Measurements from ENCODE around the gene PRICKLE2. TPM values are rescaled to one million over a fixed set of nuclear protein-coding genes. Genes with fewer than 3 reads are reported as not detected.

Gene PRICKLE2
- total and polyA plus RNA-seq, 2 donors (not counting 3 experiments of a cell fraction or from before 2014, with no cell fraction given): 3.0 to 7.1 TPM

DNA sequence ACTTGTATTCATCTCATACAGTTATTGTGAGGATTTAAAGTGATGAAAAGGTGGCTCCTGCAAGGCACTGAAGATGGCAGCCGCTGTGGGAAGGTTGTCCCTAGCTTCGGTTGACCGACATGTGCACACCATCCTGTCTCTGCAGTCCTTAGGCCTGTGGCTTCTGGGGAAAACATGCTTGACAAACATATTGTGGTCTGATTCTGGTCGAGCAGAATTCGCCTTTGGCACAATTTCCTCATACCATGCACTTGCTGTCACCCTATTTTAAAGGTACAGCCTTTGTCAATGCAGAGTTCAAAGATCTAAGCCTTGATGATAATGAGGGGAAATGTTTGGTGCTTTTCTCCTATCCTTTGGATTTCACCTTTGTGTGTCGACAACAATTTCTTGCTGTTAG, 50.9 kb downstream of the PRICKLE2 start:
- H3K9me3 ChIP-seq (replicated peaks; ENCODE audit: control insufficient read depth, insufficient read depth, low read length): no peaks in the 10 kb centered on the region
- no peak overlapping the region for H3K9ac ChIP-seq (replicated peaks; ENCODE audit: extremely low read depth, insufficient read depth, low read length)
- no peaks in the 10 kb centered on the region for H3K27me3 ChIP-seq (ENCODE audit: control insufficient read depth in 2 of 2, insufficient read depth in 2 of 2, low read length in 2 of 2)
- POLR2A ChIA-PET: no interaction called here
- no peak overlapping the region for H3K4me3 ChIP-seq (replicated peaks in 1 of 3; ENCODE audit: insufficient read depth in 1 of 3, low read depth in 1 of 3, low read length in 3 of 3)
- CTCF ChIA-PET: interaction anchor here (1.9 kb wide), 1 partner anchor 13 kb away, joined by 8 read pairs; no protein-coding TSS in a partner anchor
- H2AFZ ChIP-seq (ENCODE audit: low read depth, low read length): no peak overlapping the region
- intact Hi-C loops (cut with micrococcal nuclease) (no loop called here), dilution Hi-C loops (cut with MboI; ENCODE audit: extremely low pct_ligation_motif_present, low sequenced_read_pairs) (no loop called here)
- H3K27ac ChIP-seq (ENCODE audit: insufficient read depth, low read depth, low read length): no peak overlapping the region
- BruUV-seq (replicated peaks): no TSS peak
- no peak overlapping the region for H3K4me2 ChIP-seq (ENCODE audit: insufficient read depth, low read length)
- DNase-seq (ENCODE audit: low read depth, low spot score) (no peak), FAIRE-seq (no peak)
- H3K79me2 ChIP-seq (ENCODE audit: control insufficient read depth, insufficient read depth, low read length): no peaks in the 10 kb centered on the region
- no peak for TF ChIP-seq EZH2 (IDR thresholded peaks at IDR 0.05; ENCODE audit: borderline replicate concordance, low read depth, low read length, severe bottlenecking)
- TF ChIP-seq, protein P1, sequence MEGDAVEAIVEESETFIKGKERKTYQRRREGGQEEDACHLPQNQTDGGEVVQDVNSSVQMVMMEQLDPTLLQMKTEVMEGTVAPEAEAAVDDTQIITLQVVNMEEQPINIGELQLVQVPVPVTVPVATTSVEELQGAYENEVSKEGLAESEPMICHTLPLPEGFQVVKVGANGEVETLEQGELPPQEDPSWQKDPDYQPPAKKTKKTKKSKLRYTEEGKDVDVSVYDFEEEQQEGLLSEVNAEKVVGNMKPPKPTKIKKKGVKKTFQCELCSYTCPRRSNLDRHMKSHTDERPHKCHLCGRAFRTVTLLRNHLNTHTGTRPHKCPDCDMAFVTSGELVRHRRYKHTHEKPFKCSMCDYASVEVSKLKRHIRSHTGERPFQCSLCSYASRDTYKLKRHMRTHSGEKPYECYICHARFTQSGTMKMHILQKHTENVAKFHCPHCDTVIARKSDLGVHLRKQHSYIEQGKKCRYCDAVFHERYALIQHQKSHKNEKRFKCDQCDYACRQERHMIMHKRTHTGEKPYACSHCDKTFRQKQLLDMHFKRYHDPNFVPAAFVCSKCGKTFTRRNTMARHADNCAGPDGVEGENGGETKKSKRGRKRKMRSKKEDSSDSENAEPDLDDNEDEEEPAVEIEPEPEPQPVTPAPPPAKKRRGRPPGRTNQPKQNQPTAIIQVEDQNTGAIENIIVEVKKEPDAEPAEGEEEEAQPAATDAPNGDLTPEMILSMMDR (IDR thresholded peaks at IDR 0.05; ENCODE audit: extremely low read depth in 1 of 2, insufficient read depth in 1 of 2, low read depth in 1 of 2, low read length in 2 of 2): no peak
- no peak for TF ChIP-seq POLR2AphosphoS5 (IDR thresholded peaks at IDR 0.05; ENCODE audit: insufficient read depth, low read depth, low read length)
- TF ChIP-seq FOS (IDR thresholded peaks at IDR 0.05; ENCODE audit: borderline replicate concordance, insufficient read depth, low read length): no peak
- no peak for TF ChIP-seq MYC (IDR thresholded peaks at IDR 0.05; ENCODE audit: low read depth, low read length)
- no peaks in the 10 kb centered on the region for H3K36me3 ChIP-seq (ENCODE audit: control insufficient read depth in 2 of 2, extremely low read depth in 1 of 2, insufficient read depth in 2 of 2, low read length in 2 of 2)
- H3K4me1 ChIP-seq (ENCODE audit: control insufficient read depth, extremely low read depth, insufficient read depth, low read length): no peaks in the 10 kb centered on the region
- H3K9me1 ChIP-seq (replicated peaks; ENCODE audit: control insufficient read depth, extremely low read depth, insufficient read depth, low read length): no peaks in the 10 kb centered on the region
- H4K20me1 ChIP-seq (replicated peaks; ENCODE audit: control insufficient read depth, extremely low read depth, insufficient read depth, low read length): no peaks in the 10 kb centered on the region

DNA sequence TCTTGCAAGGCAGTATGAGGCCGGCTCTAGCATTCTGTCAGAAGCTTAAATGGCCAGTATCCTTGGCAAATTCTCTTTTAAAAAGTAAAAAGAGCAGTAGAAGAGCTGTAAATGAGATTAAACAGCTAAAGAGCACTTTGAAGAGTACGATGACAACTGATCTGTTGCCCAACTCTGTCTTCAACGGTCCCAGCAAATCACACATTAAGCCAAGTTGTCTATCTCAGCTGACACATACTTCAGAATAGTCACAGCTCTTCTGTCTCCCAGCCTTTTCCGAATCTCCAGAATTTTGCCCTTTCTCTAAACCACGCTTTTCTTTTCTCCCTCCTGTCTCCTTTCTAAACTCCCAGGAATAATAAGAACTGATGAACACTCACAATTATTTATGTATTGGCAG, 51.7 kb downstream of the PRICKLE2 start:
- Histone ChIP-seq H2AFZ (ENCODE audit: low read depth, low read length) (no peak overlapping the region), H4K20me1 (replicated peaks; ENCODE audit: control insufficient read depth, extremely low read depth, insufficient read depth, low read length) (no peaks in the 10 kb centered on the region), H3K4me1 (ENCODE audit: control insufficient read depth, extremely low read depth, insufficient read depth, low read length) (no peaks in the 10 kb centered on the region), H3K9me3 (replicated peaks; ENCODE audit: control insufficient read depth, insufficient read depth, low read length) (no peaks in the 10 kb centered on the region), H3K27me3 (ENCODE audit: control insufficient read depth in 2 of 2, insufficient read depth in 2 of 2, low read length in 2 of 2) (no peaks in the 10 kb centered on the region), H3K79me2 (ENCODE audit: control insufficient read depth, insufficient read depth, low read length) (no peaks in the 10 kb centered on the region), H3K9ac (replicated peaks; ENCODE audit: extremely low read depth, insufficient read depth, low read length) (no peak overlapping the region), H3K27ac (ENCODE audit: insufficient read depth, low read depth, low read length) (no peak overlapping the region), H3K4me2 (ENCODE audit: insufficient read depth, low read length) (no peak overlapping the region), H3K36me3 (ENCODE audit: control insufficient read depth in 2 of 2, extremely low read depth in 1 of 2, insufficient read depth in 2 of 2, low read length in 2 of 2) (no peaks in the 10 kb centered on the region), H3K4me3 (replicated peaks in 1 of 3; ENCODE audit: insufficient read depth in 1 of 3, low read depth in 1 of 3, low read length in 3 of 3) (no peak overlapping the region), H3K9me1 (replicated peaks; ENCODE audit: control insufficient read depth, extremely low read depth, insufficient read depth, low read length) (no peaks in the 10 kb centered on the region)
- CTCF ChIA-PET: interaction anchor here (1.9 kb wide), 1 partner anchor 13 kb away, joined by 8 read pairs; no protein-coding TSS in a partner anchor
- intact Hi-C loops (cut with micrococcal nuclease): no loop called here
- no TSS peak for BruUV-seq (replicated peaks)
- FAIRE-seq (no peak), DNase-seq (ENCODE audit: low read depth, low spot score) (no peak)
- dilution Hi-C loops (cut with MboI; ENCODE audit: extremely low pct_ligation_motif_present, low sequenced_read_pairs): no loop called here
- POLR2A ChIA-PET: no interaction called here
- TF ChIP-seq MYC (IDR thresholded peaks at IDR 0.05; ENCODE audit: low read depth, low read length): no peak
- TF ChIP-seq FOS (IDR thresholded peaks at IDR 0.05; ENCODE audit: borderline replicate concordance, insufficient read depth, low read length): no peak
- no peak for TF ChIP-seq POLR2A (IDR thresholded peaks at IDR 0.05; ENCODE audit: low read depth, low read length)
- TF ChIP-seq EZH2 (IDR thresholded peaks at IDR 0.05; ENCODE audit: borderline replicate concordance, low read depth, low read length, severe bottlenecking): no peak
- TF ChIP-seq, protein P1 (IDR thresholded peaks at IDR 0.05; ENCODE audit: extremely low read depth in 1 of 2, insufficient read depth in 1 of 2, low read depth in 1 of 2, low read length in 2 of 2): no peak
- no peak for TF ChIP-seq JUN (IDR thresholded peaks at IDR 0.05; ENCODE audit: borderline replicate concordance, insufficient read depth, insufficient read length, low read depth)
- TF ChIP-seq POLR2AphosphoS5 (IDR thresholded peaks at IDR 0.05; ENCODE audit: insufficient read depth, low read depth, low read length): no peak
- no peak for TF ChIP-seq GATA2 (IDR thresholded peaks at IDR 0.05; ENCODE audit: insufficient read depth, insufficient read length, low read depth, low read length)
